Measurements from ENCODE around the gene GZF1.

GRCh38 chr20:23339986-23340385 is 22.0 kb upstream of the GZF1 start:
- TF ChIP-seq, protein P1, sequence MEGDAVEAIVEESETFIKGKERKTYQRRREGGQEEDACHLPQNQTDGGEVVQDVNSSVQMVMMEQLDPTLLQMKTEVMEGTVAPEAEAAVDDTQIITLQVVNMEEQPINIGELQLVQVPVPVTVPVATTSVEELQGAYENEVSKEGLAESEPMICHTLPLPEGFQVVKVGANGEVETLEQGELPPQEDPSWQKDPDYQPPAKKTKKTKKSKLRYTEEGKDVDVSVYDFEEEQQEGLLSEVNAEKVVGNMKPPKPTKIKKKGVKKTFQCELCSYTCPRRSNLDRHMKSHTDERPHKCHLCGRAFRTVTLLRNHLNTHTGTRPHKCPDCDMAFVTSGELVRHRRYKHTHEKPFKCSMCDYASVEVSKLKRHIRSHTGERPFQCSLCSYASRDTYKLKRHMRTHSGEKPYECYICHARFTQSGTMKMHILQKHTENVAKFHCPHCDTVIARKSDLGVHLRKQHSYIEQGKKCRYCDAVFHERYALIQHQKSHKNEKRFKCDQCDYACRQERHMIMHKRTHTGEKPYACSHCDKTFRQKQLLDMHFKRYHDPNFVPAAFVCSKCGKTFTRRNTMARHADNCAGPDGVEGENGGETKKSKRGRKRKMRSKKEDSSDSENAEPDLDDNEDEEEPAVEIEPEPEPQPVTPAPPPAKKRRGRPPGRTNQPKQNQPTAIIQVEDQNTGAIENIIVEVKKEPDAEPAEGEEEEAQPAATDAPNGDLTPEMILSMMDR (IDR thresholded peaks at IDR 0.05), result no peak
- TF ChIP-seq POLR2A (IDR thresholded peaks at IDR 0.05) (no peak), EP300 (IDR thresholded peaks at IDR 0.05; ENCODE audit: low read depth) (no peak), POLR2AphosphoS5 (IDR thresholded peaks at IDR 0.05) (no peak)

Data from transverse colon (tissue), 4 donors.